CD4-positive, alpha-beta memory T cell (primary cell): ENCODE results near the gene SLC1A5. TPM values are rescaled to one million over a fixed set of nuclear protein-coding genes. Genes with fewer than 3 reads are reported as not detected.
A peak's percentile ranks its signal among the peaks of the same experiment; 100 is the strongest.
"Not testable (repeated sequence)": the region's sequence is repeated elsewhere in the genome, so short reads cannot be mapped to it uniquely, and the experiment has no call there.

Experiments used
- CTCF ChIA-PET: fragments of 350-600 bp; sonication (Branson Sonifier 250); formaldehyde crosslinking; loops from one replicate; lab custom pipeline; 2021; ENCODE audit warnings: inconsistent platforms; ENCODE audit not compliant: partially characterized antibody; lab: Charles Lee
- POLR2A ChIA-PET: fragments of 350-600 bp; sonication (Branson Sonifier 250); formaldehyde crosslinking; loops from one replicate; lab custom pipeline; 2021; ENCODE audit not compliant: partially characterized antibody; lab: Charles Lee
- DNase-seq, 5 donors: peaks; one replicate each; pipeline versions ENCODE4 v3.0.0 to v3.0.0-alpha.2; 2020 to 2022; ENCODE audit warnings: mixed read lengths in 1 of 5
- H3K27ac ChIP-seq: one replicate; pipeline ENCODE4 v1.7.0; 2013; ENCODE audit warnings: low read depth, low read length
- H3K27me3 ChIP-seq: 2 replicates; pipeline ENCODE4 v1.7.0; 2013; ENCODE audit warnings: mild to moderate bottlenecking, low read length, moderate library complexity; ENCODE audit not compliant: insufficient read depth
- H3K36me3 ChIP-seq: 2 replicates; pipeline ENCODE4 v1.7.0; 2013; ENCODE audit warnings: mild to moderate bottlenecking, low read length, moderate library complexity; ENCODE audit not compliant: insufficient read depth
- H3K4me1 ChIP-seq: 2 replicates; pipeline ENCODE4 v1.7.0; 2013; ENCODE audit warnings: mild to moderate bottlenecking, low read length, moderate library complexity; ENCODE audit not compliant: insufficient read depth
- H3K4me3 ChIP-seq, 2 donors: one replicate each; pipeline ENCODE4 v1.7.0; 2013; ENCODE audit warnings: low read length in 2 of 2, mild to moderate bottlenecking in 1 of 2
- H3K9me3 ChIP-seq, 2 donors: one replicate each; pipeline ENCODE4 v1.7.0; 2013; ENCODE audit warnings: low read length in 2 of 2, control low read depth in 1 of 2; ENCODE audit not compliant: control insufficient read depth in 1 of 2
- H3K27ac Mint-ChIP-seq, 7 donors: one replicate each; pipeline ENCODE4 v1.8.0; 2020 to 2021; ENCODE audit warnings: mixed read lengths in 7 of 7, mild to moderate bottlenecking in 6 of 7, inconsistent platforms in 3 of 7, moderate library complexity in 3 of 7
- H3K27me3 Mint-ChIP-seq, 2 donors: one replicate each; pipeline ENCODE4 v1.8.0; 2020 to 2021; ENCODE audit warnings: mixed read lengths in 2 of 2
- H3K36me3 Mint-ChIP-seq, 2 donors: one replicate each; pipeline ENCODE4 v1.8.0; 2020 to 2021; ENCODE audit warnings: mixed read lengths in 2 of 2, inconsistent platforms in 1 of 2, mild to moderate bottlenecking in 1 of 2
- H3K4me1 Mint-ChIP-seq, 4 donors: one replicate each; pipeline ENCODE4 v1.8.0; 2020 to 2021; ENCODE audit warnings: mixed read lengths in 4 of 4, mild to moderate bottlenecking in 1 of 4
- H3K4me3 Mint-ChIP-seq, 8 donors: one replicate each; pipeline ENCODE4 v1.8.0; 2020 to 2021; ENCODE audit warnings: mixed read lengths in 8 of 8, mild to moderate bottlenecking in 7 of 8, moderate library complexity in 6 of 8, inconsistent platforms in 3 of 8
- H3K9me3 Mint-ChIP-seq, 8 donors: one replicate each; pipeline ENCODE4 v1.8.0; 2020 to 2021; ENCODE audit warnings: mixed read lengths in 8 of 8, mild to moderate bottlenecking in 5 of 8, inconsistent platforms in 3 of 8, moderate library complexity in 1 of 8
- intact Hi-C: fragments of 100-400 bp; cut with micrococcal nuclease; formaldehyde crosslinking; loops from one replicate; pipeline ENCODE4 v1.15.1; 2023
- polyA plus RNA-seq, 2 donors: library from polyadenylated mRNA; unstranded; fragments of 300-500 nt; fragmentation: Illumina TruSeq; gene quantifications; one replicate each; pipeline ENCODE4 v1.2.3, GENCODE V29; 2021
- total RNA-seq, 2 experiments: library from RNA; stranded (reverse); gene quantifications; one replicate each; pipeline ENCODE4 v1.2.3, GENCODE V29; 2021

SLC1A5 gene
- total and polyA plus RNA-seq, 4 experiments from 2014 or later = 7.2 to 22.1 (median 20.3) TPM

DNA sequence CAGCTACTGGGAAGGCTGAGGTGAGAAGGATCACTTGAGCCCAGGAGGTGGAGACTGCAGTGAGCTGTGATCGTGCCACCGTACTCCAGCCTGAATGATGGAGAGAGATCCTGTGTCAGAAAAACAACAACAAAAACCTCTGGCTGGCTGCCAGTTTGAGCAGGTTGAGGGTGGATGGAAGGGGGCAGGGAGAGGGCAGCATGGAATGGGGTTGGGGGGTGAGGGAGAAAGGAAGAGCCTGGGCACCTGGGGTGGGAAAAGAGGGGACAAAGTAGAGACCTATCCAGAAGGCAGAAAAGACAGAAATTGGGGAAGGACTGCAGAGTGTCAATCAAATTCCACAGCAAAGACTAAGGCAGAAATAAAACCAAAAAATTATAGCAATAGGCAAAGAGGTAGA is 4.7 kb downstream of the SLC1A5 start:
- peaks cover 21% of the 10 kb centered on the region for H3K36me3 ChIP-seq
- peak overlapping the region; percentile 12 for H3K27ac ChIP-seq
- Mint-ChIP-seq H3K27me3 (no peaks in the 10 kb centered on the region), H3K4me3 (peak overlapping the region in 7 of 8 donors; percentile 39 to 97 (median 65)), H3K4me1 (peaks cover 31 to 59% (median 42%) of the 10 kb centered on the region in 4 donors), H3K9me3 (peaks cover 0 to 2% (median 0%) of the 10 kb centered on the region in 8 donors), H3K36me3 (peaks cover 10 to 49% of the 10 kb centered on the region in 2 donors), H3K27ac (peak overlapping the region; percentile 73 to 99 (median 95))
- H3K27me3 ChIP-seq = no peaks in the 10 kb centered on the region
- peak overlapping the region in 1 of 2 donors; percentile 65 for H3K4me3 ChIP-seq
- H3K9me3 ChIP-seq = no peaks in the 10 kb centered on the region
- intact Hi-C loops = loop anchor here (10.0 kb wide), 1 partner anchor 471 kb away; the partner anchor contains the start of gene CCDC9
- no peak for DNase-seq
- ChIA-PET CTCF (interaction anchor here (0.9 to 3.2 kb wide), 5 partner anchors 17 to 57 kb away, joined by 3 to 20 read pairs (median 11); no protein-coding TSS in a partner anchor), POLR2A (interaction anchor here (1.5 to 6.4 kb wide), 3 partner anchors 37 to 69 kb away, joined by 4 to 50 read pairs (median 11); no protein-coding TSS in a partner anchor)
- peaks cover 40% of the 10 kb centered on the region for H3K4me1 ChIP-seq

- POLR2A ChIA-PET = no interaction called here
- Mint-ChIP-seq H3K36me3 (peaks cover 13 to 57% of the 10 kb centered on the region in 2 donors), H3K4me3 (peak overlapping the region in 4 of 8 donors; percentile 10 to 31 (median 26)), H3K9me3 (no peaks in the 10 kb centered on the region), H3K27me3 (no peaks in the 10 kb centered on the region), H3K27ac (peak overlapping the region in 5 of 7 donors; percentile 64 to 99 (median 75)), H3K4me1 (peaks cover 29 to 61% (median 39%) of the 10 kb centered on the region in 4 donors)
- intact Hi-C loops = loop anchor here (10.0 kb wide), 1 partner anchor 472 kb away; the partner anchor contains the start of gene CCDC9
- H3K36me3 ChIP-seq = peaks cover 21% of the 10 kb centered on the region
- no peak for DNase-seq
- no peak overlapping the region for H3K4me3 ChIP-seq
- no peaks in the 10 kb centered on the region for H3K27me3 ChIP-seq
- CTCF ChIA-PET = interaction anchor here (1.1 kb wide), 1 partner anchor 58 kb away, joined by 3 read pairs; no protein-coding TSS in a partner anchor
- H3K9me3 ChIP-seq = no peaks in the 10 kb centered on the region
- H3K4me1 ChIP-seq = peaks cover 38% of the 10 kb centered on the region
- peak overlapping the region; percentile 10 for H3K27ac ChIP-seq
These were observed 5.9 kb downstream of the SLC1A5 start for GRCh38 chr19:46782355-46783019.

DNA sequence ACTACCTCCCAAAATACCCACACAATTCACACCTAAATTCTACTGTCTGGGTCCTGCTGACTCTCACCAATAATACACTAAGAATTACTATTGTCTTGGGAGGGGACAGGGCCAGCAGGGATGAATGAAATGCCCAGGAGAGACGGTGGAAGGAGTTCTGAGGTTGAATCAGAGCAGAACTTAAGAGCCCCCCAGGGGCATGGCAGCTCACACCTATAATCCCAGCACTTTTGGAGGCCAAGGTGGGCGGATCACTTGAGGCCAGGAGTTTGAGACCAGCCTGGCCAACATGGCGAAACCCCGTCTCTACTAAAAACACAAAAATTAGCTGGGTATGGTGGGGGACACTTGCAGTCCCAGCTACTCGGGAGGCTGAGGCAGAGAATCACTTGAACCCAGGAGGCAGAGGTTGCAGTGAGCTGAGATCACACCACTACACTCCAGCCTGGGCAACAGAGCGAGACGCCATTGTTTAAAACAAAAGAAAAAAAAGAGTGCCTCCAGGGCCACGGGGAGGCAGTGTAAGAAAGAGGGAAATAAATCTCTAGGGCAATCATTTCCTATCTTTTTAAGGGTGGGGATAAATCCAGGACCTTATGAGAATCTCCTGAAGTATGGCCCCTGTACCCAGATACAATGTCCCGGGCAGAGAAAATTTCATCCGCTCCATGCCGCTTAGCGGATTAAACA is 10.3 kb downstream of the SLC1A5 start:
- H3K4me1 ChIP-seq, H3K27me3 Mint-ChIP-seq, H3K4me3 ChIP-seq, H3K27me3 ChIP-seq, H3K27ac ChIP-seq, H3K9me3 ChIP-seq, DNase-seq, intact Hi-C loops, H3K9me3 Mint-ChIP-seq: not testable (repeated sequence)
- CTCF ChIA-PET = interaction anchor here (0.7 to 1.4 kb wide), 4 partner anchors 8 to 63 kb away, joined by 3 to 5 read pairs (median 4); no protein-coding TSS in a partner anchor
- POLR2A ChIA-PET = interaction anchor here (0.9 to 1.1 kb wide), 2 partner anchors 49 to 73 kb away, joined by 3 read pairs; partner anchors contain the start of gene AP2S1
- H3K36me3 ChIP-seq = peaks cover 44% of the 10 kb centered on the region
- H3K4me1 Mint-ChIP-seq = peaks cover 4 to 27% (median 7%) of the 10 kb centered on the region in 4 donors
- peak overlapping the region in 4 of 7 donors; percentile 8 to 72 (median 19) for H3K27ac Mint-ChIP-seq
- peak overlapping the region in 1 of 8 donors; percentile 39 for H3K4me3 Mint-ChIP-seq
- peaks cover 32 to 53% of the 10 kb centered on the region in 2 donors for H3K36me3 Mint-ChIP-seq

- no peaks in the 10 kb centered on the region for H3K4me1 ChIP-seq
- H3K36me3 ChIP-seq = peaks cover 38% of the 10 kb centered on the region
- H3K4me1 Mint-ChIP-seq = peaks cover 0 to 20% (median 2%) of the 10 kb centered on the region in 4 donors
- no peak overlapping the region for H3K27ac ChIP-seq
- H3K27me3 Mint-ChIP-seq = no peaks in the 10 kb centered on the region
- no peaks in the 10 kb centered on the region for H3K9me3 Mint-ChIP-seq
- ChIA-PET CTCF (interaction anchor here (0.7 to 2.1 kb wide), 5 partner anchors 10 to 64 kb away, joined by 3 to 9 read pairs (median 4); no protein-coding TSS in a partner anchor), POLR2A (interaction anchor here (0.9 to 1.1 kb wide), 3 partner anchors 11 to 74 kb away, joined by 3 to 4 read pairs (median 3); partner anchors contain the start of genes AP2S1 and SLC1A5)
- intact Hi-C loops = no loop called here
- no peaks in the 10 kb centered on the region for H3K9me3 ChIP-seq
- no peak overlapping the region for H3K4me3 ChIP-seq
- no peak for DNase-seq
- no peak overlapping the region for H3K4me3 Mint-ChIP-seq
- H3K36me3 Mint-ChIP-seq = peaks cover 27 to 45% of the 10 kb centered on the region in 2 donors
- H3K27me3 ChIP-seq = no peaks in the 10 kb centered on the region
- H3K27ac Mint-ChIP-seq = no peak overlapping the region
These were observed 11.2 kb downstream of the SLC1A5 start for GRCh38 chr19:46776927-46777911.

- Mint-ChIP-seq H3K36me3 (peaks cover 23 to 38% of the 10 kb centered on the region in 2 donors), H3K27ac (no peak overlapping the region), H3K9me3 (no peaks in the 10 kb centered on the region), H3K4me3 (no peak overlapping the region), H3K27me3 (no peaks in the 10 kb centered on the region), H3K4me1 (peaks cover 0 to 20% (median 2%) of the 10 kb centered on the region in 4 donors)
- POLR2A ChIA-PET = interaction anchor here (0.7 kb wide), 1 partner anchor 9 kb away, joined by 3 read pairs; no protein-coding TSS in a partner anchor
- Histone ChIP-seq H3K9me3 (no peaks in the 10 kb centered on the region), H3K27ac (no peak overlapping the region), H3K4me3 (no peak overlapping the region), H3K4me1 (no peaks in the 10 kb centered on the region), H3K27me3 (no peaks in the 10 kb centered on the region), H3K36me3 (peaks cover 26% of the 10 kb centered on the region)
- CTCF ChIA-PET = interaction anchor here (0.6 to 2.1 kb wide), 3 partner anchors 9 to 65 kb away, joined by 3 to 9 read pairs (median 3); no protein-coding TSS in a partner anchor
- no peak for DNase-seq
- intact Hi-C loops = no loop called here
These were observed 12.6 kb downstream of the SLC1A5 start for GRCh38 chr19:46775642-46776258.

GRCh38 chr19:46773018-46773399 is 15.4 kb downstream of the SLC1A5 start:
- Histone ChIP-seq H3K36me3 (peaks cover 22% of the 10 kb centered on the region), H3K4me1 (no peaks in the 10 kb centered on the region), H3K27me3 (no peaks in the 10 kb centered on the region), H3K9me3 (no peaks in the 10 kb centered on the region), H3K27ac (no peak overlapping the region), H3K4me3 (no peak overlapping the region)
- Mint-ChIP-seq H3K36me3 (peaks cover 23 to 27% of the 10 kb centered on the region in 2 donors), H3K4me3 (no peak overlapping the region), H3K27me3 (no peaks in the 10 kb centered on the region), H3K9me3 (no peaks in the 10 kb centered on the region), H3K4me1 (peaks cover 0 to 10% (median under 1%) of the 10 kb centered on the region in 4 donors), H3K27ac (no peak overlapping the region)
- ChIA-PET CTCF (interaction anchor here (1.1 to 1.9 kb wide), 2 partner anchors 68 to 240 kb away, joined by 3 to 8 read pairs; no protein-coding TSS in a partner anchor), POLR2A (interaction anchor here (0.7 to 1.0 kb wide), 2 partner anchors 12 to 44 kb away, joined by 3 read pairs; no protein-coding TSS in a partner anchor)
- intact Hi-C loops = no loop called here
- DNase-seq = no peak
